K562 (cell line): ENCODE measurements around the gene ACE. TPM values are rescaled to one million over a fixed set of nuclear protein-coding genes. Genes with fewer than 3 reads are reported as not detected.

ENCODE experiments used
- ATAC-seq: fragments of 200-7000 bp; cut with Tn5 transposase; 3 replicates; pipeline ENCODE4 v1.9.1; 2020; ENCODE audit warnings: moderate library complexity
- BruUV-seq: library from RNA; stranded (reverse); fragments of 400-500 nt; replicated peaks from 2 replicates; lab custom pipeline; 2021; lab: Mats Ljungman, UMichigan
- CTCF ChIA-PET: fragments of 300-600 bp; formaldehyde crosslinking; extraction: SDS; loops from one replicate; lab custom pipeline; 2021; ENCODE audit warnings: low intra/inter-chr PET ratio; lab: Yijun Ruan, JAX
- POLR2A ChIA-PET: fragments of 300-600, 350-650 bp; sonication (Branson Sonifier 250); formaldehyde crosslinking; extraction: SDS; loops from one replicate; lab custom pipeline; 2021; ENCODE audit warnings: antibody characterized with exemption, inconsistent platforms; lab: Yijun Ruan, JAX
- DNase-seq, 4 experiments: peaks; one replicate each; pipeline versions ENCODE4 v3.0.0 to v3.0.0-alpha.2; 2011 to 2018; ENCODE audit warnings: low spot score in 3 of 4, mixed read lengths in 3 of 4; ENCODE audit errors: extremely low read depth in 1 of 4
- FAIRE-seq: peaks from 2 replicates; lab custom pipeline; 2011; peaks lifted over from hg19 to GRCh38; lab: Jason Lieb, UNC
- H2AFZ ChIP-seq: 2 replicates; pipeline ENCODE4 v1.6.0; 2011; ENCODE audit warnings: low read depth, low read length, control low read depth, inconsistent platforms
- H3K27ac ChIP-seq: fragments of 200-600 bp; 3 replicates; pipeline ENCODE4 v1.8.0; 2011; ENCODE audit warnings: low read depth, mild to moderate bottlenecking, control low read depth, inconsistent platforms, low read length, moderate library complexity, mixed read lengths; ENCODE audit errors: extremely low read depth
- H3K27me3 ChIP-seq, 2 experiments: fragments of 300-600 bp in 1 of 2; 2 replicates in 1 of 2; 3 replicates in 1 of 2; pipeline versions ENCODE4 v1.6.0 to v1.8.0; 2011; ENCODE audit warnings: inconsistent platforms in 2 of 2, low read length in 2 of 2, mild to moderate bottlenecking in 1 of 2, mixed read lengths in 1 of 2, moderate library complexity in 1 of 2; ENCODE audit not compliant: control insufficient read depth in 2 of 2, insufficient read depth in 2 of 2
- H3K36me3 ChIP-seq: fragments of 300-600 bp; 3 replicates; pipeline ENCODE4 v1.8.0; 2011; ENCODE audit warnings: mild to moderate bottlenecking, low read length, inconsistent platforms; ENCODE audit not compliant: control insufficient read depth, insufficient read depth
- H3K4me1 ChIP-seq, 2 experiments: fragments of 200-600 bp in 1 of 2; replicated peaks in 1 of 2; 2 replicates in 1 of 2; 3 replicates in 1 of 2; pipeline versions ENCODE4 v1.5.1 to v1.8.0; 2011; ENCODE audit warnings: inconsistent platforms in 2 of 2, low read length in 2 of 2, mild to moderate bottlenecking in 1 of 2, mixed read lengths in 1 of 2, moderate library complexity in 1 of 2; ENCODE audit not compliant: control insufficient read depth in 2 of 2, insufficient read depth in 2 of 2
- H3K4me2 ChIP-seq: 2 replicates; pipeline ENCODE4 v1.6.1; 2011; ENCODE audit warnings: low read length, control low read depth, inconsistent platforms, mixed read lengths; ENCODE audit not compliant: insufficient read depth
- H3K4me3 ChIP-seq: fragments of 200-600 bp; sonication (generic), shearing (Covaris generic); 2 replicates; pipeline ENCODE4 v1.5.1; 2016; ENCODE audit warnings: control low read depth, inconsistent platforms
- H3K79me2 ChIP-seq: fragments of 200-600 bp; 3 replicates; pipeline ENCODE4 v1.8.0; 2011; ENCODE audit warnings: low read length, inconsistent platforms; ENCODE audit not compliant: control insufficient read depth, insufficient read depth
- H3K9ac ChIP-seq, 2 experiments: 2 replicates each; pipeline versions ENCODE4 v1.6.0 to v1.6.1; 2011; ENCODE audit warnings: low read depth in 2 of 2, low read length in 2 of 2, control low read depth in 1 of 2, inconsistent platforms in 1 of 2, mild to moderate bottlenecking in 1 of 2, mixed read lengths in 1 of 2; ENCODE audit not compliant: insufficient read depth in 1 of 2
- H3K9me1 ChIP-seq: one replicate; pipeline ENCODE4 v1.6.0; 2011; ENCODE audit warnings: inconsistent platforms, mild to moderate bottlenecking, low read length, moderate library complexity; ENCODE audit not compliant: control insufficient read depth, insufficient read depth
- H3K9me3 ChIP-seq: replicated peaks from 2 replicates; pipeline ENCODE4 v1.5.1; 2011; ENCODE audit warnings: low read depth, low read length, inconsistent platforms; ENCODE audit not compliant: control insufficient read depth, insufficient read depth
- H4K20me1 ChIP-seq: replicated peaks from 2 replicates; pipeline ENCODE4 v1.6.1; 2011; ENCODE audit warnings: low read length, inconsistent platforms, mixed read lengths; ENCODE audit not compliant: control insufficient read depth, insufficient read depth
- ASH1L ChIP-seq: fragments of 450-650 bp; IDR thresholded peaks from 2 replicates; pipeline ENCODE4 v1.6.1; 2018; ENCODE audit warnings: borderline replicate concordance, mild to moderate bottlenecking, low read depth; ENCODE audit not compliant: partially characterized antibody
- CBFA2T2 ChIP-seq: fragments of 450-650 bp; conservative IDR thresholded peaks from 2 replicates; pipeline ENCODE4 v1.6.1; 2017; ENCODE audit warnings: mild to moderate bottlenecking
- CBFA2T3 ChIP-seq: fragments of 450-650 bp; IDR thresholded peaks from 2 replicates; pipeline ENCODE4 v1.6.1; 2017
- HDAC1 ChIP-seq, 2 experiments: fragments of 450-650 bp; IDR thresholded peaks; 2 replicates each; pipeline ENCODE4 v1.6.1; 2016 to 2017; ENCODE audit warnings: inconsistent platforms in 1 of 2, mild to moderate bottlenecking in 1 of 2, moderate library complexity in 1 of 2
- HMGXB4 ChIP-seq: sonication (generic); formaldehyde crosslinking; IDR thresholded peaks from 2 replicates; pipeline ENCODE4 v1.8.1; 2023; ENCODE audit warnings: mild to moderate bottlenecking, missing genetic modification reagents
- KDM5B ChIP-seq: fragments of 200-600 bp; sonication (generic); IDR thresholded peaks from 2 replicates; pipeline ENCODE4 v1.6.1; 2012; ENCODE audit warnings: low read depth, mild to moderate bottlenecking, moderate library complexity, low read length, control low read depth, inconsistent platforms; ENCODE audit not compliant: insufficient replicate concordance
- MCM7 ChIP-seq, 2 experiments: fragments of 450-650 bp; IDR thresholded peaks; 2 replicates each; pipeline ENCODE4 v1.6.1; 2016 to 2018
- NFIX ChIP-seq: fragments of 250-450 bp; sonication (Bioruptor Pico); IDR thresholded peaks from 2 replicates; pipeline ENCODE4 v1.4.0; 2020; ENCODE audit warnings: low read depth, mild to moderate bottlenecking, moderate library complexity
- NR2C2 ChIP-seq, 2 experiments: fragments of 200-800 bp in 1 of 2; sonication (Bioruptor generic) in 1 of 2; sonication (generic) in 1 of 2; formaldehyde crosslinking in 1 of 2; IDR thresholded peaks; 2 replicates each; pipeline versions ENCODE4 v1.6.1 to v1.8.0; 2016 to 2022; ENCODE audit warnings: mild to moderate bottlenecking in 1 of 2, missing compliant biosample characterization in 1 of 2, missing genetic modification characterization in 1 of 2, missing genetic modification reagents in 1 of 2
- SREBF1 ChIP-seq: fragments of 150-350 bp; IDR thresholded peaks from 2 replicates; pipeline ENCODE4 v1.6.1; 2014; ENCODE audit warnings: antibody characterized with exemption, low read depth, low read length, borderline replicate concordance
- TCF3 ChIP-seq: sonication (generic); formaldehyde crosslinking; IDR thresholded peaks from 2 replicates; pipeline ENCODE4 v1.4.0; 2020; ENCODE audit warnings: mild to moderate bottlenecking, missing genetic modification reagents
- TCFL5 ChIP-seq: fragments of 250-450 bp; sonication (Bioruptor Pico); conservative IDR thresholded peaks from 2 replicates; pipeline ENCODE4 v1.6.1; 2021; ENCODE audit warnings: mild to moderate bottlenecking, moderate library complexity, matching md5 sums
- TEAD4 ChIP-seq, 2 experiments: sonication (generic) in 1 of 2; formaldehyde crosslinking in 1 of 2; IDR thresholded peaks; 2 replicates each; pipeline versions ENCODE4 v1.6.1 to v1.8.0; 2012 to 2022; ENCODE audit warnings: borderline replicate concordance in 1 of 2, inconsistent platforms in 1 of 2, low read length in 1 of 2, mild to moderate bottlenecking in 1 of 2, missing genetic modification reagents in 1 of 2
- WHSC1 ChIP-seq: IDR thresholded peaks from one replicate; pipeline ENCODE4 v1.6.1; 2012; ENCODE audit warnings: low read length, control low read depth, inconsistent platforms
- WGBS: fragments of 100-300 bp; shearing (Covaris generic); methylation state at CpG from one replicate; pipeline ENCODE4 v1.1.6; 2016; ENCODE audit warnings: low coverage, mixed read lengths; ENCODE audit not compliant: insufficient coverage; ENCODE audit errors: missing lambda C conversion rate; 5-methylcytosine and 5-hydroxymethylcytosine counted together
- in situ Hi-C: fragments of 300-500 bp; cut with MboI; formaldehyde crosslinking; loops from 4 replicates; pipeline ENCODE4 v1.15.0; 2018; ENCODE audit warnings: inconsistent platforms, mixed read lengths
- intact Hi-C: fragments of 100-400 bp; cut with micrococcal nuclease; formaldehyde crosslinking; loops from 2 replicates; pipeline ENCODE4 v1.14.2; 2022
- polyA plus RNA-seq, 8 experiments: library from polyadenylated mRNA; depleted of rRNA in 4 of 8; stranded (reverse) in 5 of 8; unstranded in 3 of 8; fragments of >200 nt; fragmentation: Nextera tagmentation in 2 of 8; fragmentation: Illumina TruSeq in 1 of 8; extraction: Ambion mirVana in 2 of 8; extraction: Trizol in 1 of 8; gene quantifications; 2 replicates each; pipeline versions ENCODE4 v1.2.1 to v1.2.3, GENCODE V29; 2011 to 2014; ENCODE audit warnings: inconsistent platforms in 1 of 8, missing spikeins in 1 of 8
- total RNA-seq, 7 experiments: library from RNA; depleted of rRNA in 6 of 7; stranded (reverse); fragments of >200 nt in 6 of 7; fragmentation: Illumina TruSeq in 2 of 7; extraction: Trizol in 2 of 7; gene quantifications; 2 replicates each; pipeline versions ENCODE4 v1.2.1 to v1.2.3, GENCODE V29; 2011 to 2021; ENCODE audit warnings: low replicate concordance in 1 of 7
- TF ChIP-seq, protein P1 (sequence below): fragments of 450-650 bp; IDR thresholded peaks from 2 replicates; pipeline ENCODE4 v1.6.1; 2016; ENCODE audit warnings: low read depth, mild to moderate bottlenecking, moderate library complexity

Gene ACE
- total and polyA plus RNA-seq, 9 of the 15 experiments (the other 6 are each of a cell fraction or from before 2014, with no cell fraction given): 0.07 to 2.5 (median 0.47) TPM; not detected in 1

- WGBS: 35% methylated on average over 23 of the region's 26 CpGs
- peak; percentile 21; the same call in 1 of the 3 replicates for ATAC-seq
These were observed 53.1 kb downstream of the ACE start for GRCh38 chr17:63529711-63530556.

More at GRCh38 chr17:63529711-63530556, 53.1 kb downstream of the ACE start:
- peak in 2 of 4 experiments; percentile 36 to 37 for DNase-seq
- in situ Hi-C loops (no loop called here), intact Hi-C loops (no loop called here)
- Histone ChIP-seq H3K27me3 (peaks cover 7 to 42% of the 10 kb centered on the region in 2 experiments; a peak in 4 of 5 replicates), H3K27ac (no peak overlapping the region), H3K4me1 (peaks cover 0 to 25% of the 10 kb centered on the region in 2 experiments; a peak in 3 of 5 replicates), H3K9ac (peak overlapping the region in 1 of 2 experiments; percentile 36; a peak in 2 of 4 replicates), H3K9me1 (peaks cover 6% of the 10 kb centered on the region), H3K9me3 (no peaks in the 10 kb centered on the region), H2AFZ (no peak overlapping the region)
- no TSS peak for BruUV-seq
- POLR2A ChIA-PET: interaction anchor here (0.7 to 1.5 kb wide), 4 partner anchors 10 to 212 kb away, joined by 3 to 4 read pairs (median 3); partner anchors contain the start of gene DCAF7
- TF ChIP-seq ASH1L (no peak), SREBF1 (no peak), CBFA2T3 (peak; percentile 49), KDM5B (no peak), TCFL5 (CRISPR knock-in tag) (no peak), MCM7 (IDR thresholded peaks at IDR 0.05) (no peak), NR2C2 (CRISPR knock-in tag; IDR thresholded peaks at IDR 0.05) (no peak), NR2C2 (tag; IDR thresholded peaks at IDR 0.05) (no peak), NFIX (CRISPR knock-in tag) (no peak), WHSC1 (no peak), HDAC1 (IDR thresholded peaks at IDR 0.05) (no peak), TEAD4 (IDR thresholded peaks at IDR 0.05; ENCODE audit: low read length) (no peak), TEAD4 (CRISPR knock-in tag; IDR thresholded peaks at IDR 0.05; ENCODE audit: borderline replicate concordance) (no peak), TCF3 (CRISPR knock-in tag) (peak; percentile 22; the same call in 1 of the 2 replicates), CBFA2T2 (peak; percentile 21; the same call in 1 of the 2 replicates), HMGXB4 (no peak)
- TF ChIP-seq, protein P1, sequence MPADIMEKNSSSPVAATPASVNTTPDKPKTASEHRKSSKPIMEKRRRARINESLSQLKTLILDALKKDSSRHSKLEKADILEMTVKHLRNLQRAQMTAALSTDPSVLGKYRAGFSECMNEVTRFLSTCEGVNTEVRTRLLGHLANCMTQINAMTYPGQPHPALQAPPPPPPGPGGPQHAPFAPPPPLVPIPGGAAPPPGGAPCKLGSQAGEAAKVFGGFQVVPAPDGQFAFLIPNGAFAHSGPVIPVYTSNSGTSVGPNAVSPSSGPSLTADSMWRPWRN: no peak
- TF ChIP-seq, all 486 proteins: peak for 3
- Histone ChIP-seq H3K36me3 (no peaks in the 10 kb centered on the region), H3K4me2 (no peak overlapping the region), H3K4me3 (no peak overlapping the region), H4K20me1 (peaks cover 17% of the 10 kb centered on the region), H3K79me2 (no peaks in the 10 kb centered on the region)
- CTCF ChIA-PET: no interaction called here
- no peak for FAIRE-seq
